NOMO-1 (cell line): ENCODE measurements around the gene G6PC3.

Experiments used
- DNase-seq, 2 experiments: peaks; one replicate each; lab custom pipeline; 2025; ENCODE audit not compliant: unreplicated experiment in 2 of 2; lab: John Stamatoyannopoulos, UW

Gene G6PC3

GRCh38 chr17:44059101-44059892, 11.2 kb upstream of the G6PC3 start:
- no peak for DNase-seq

GRCh38 chr17:44061446-44061845, 9.1 kb upstream of the G6PC3 start:
- no peak for DNase-seq

GRCh38 chr17:44062871-44063270, 7.7 kb upstream of the G6PC3 start:
- no peak for DNase-seq

GRCh38 chr17:44063704-44064639, 6.6 kb upstream of the G6PC3 start:
- DNase-seq: no peak

- DNase-seq: peak in 1 of 2 experiments; percentile 18
Measured at GRCh38 chr17:44065668-44066203, 4.8 kb upstream of the G6PC3 start.

GRCh38 chr17:44066204-44066930, 4.2 kb upstream of the G6PC3 start, which contains the start of gene LSM12:
TSS of gene LSM12 (minus strand) at chr17:44066671. CDS start at chr17:44066587, 84 bp downstream.
- peak; percentile 87 to 89 for DNase-seq

- peak in 1 of 2 experiments; percentile 47 for DNase-seq
Measured at GRCh38 chr17:44067545-44067940, 3.0 kb upstream of the G6PC3 start.

- DNase-seq: peak in 1 of 2 experiments; percentile 1
Measured at GRCh38 chr17:44069974-44070454, 521 bp upstream of the G6PC3 start.

- DNase-seq: no peak
Measured at GRCh38 chr17:44071198-44071520, 624 bp downstream of the G6PC3 start.

- DNase-seq: peak in 1 of 2 experiments; percentile 4
Measured at GRCh38 chr17:44071772-44072171, 1.2 kb downstream of the G6PC3 start.

GRCh38 chr17:44074231-44074910, 3.8 kb downstream of the G6PC3 start:
- no peak for DNase-seq

- no peak for DNase-seq
Measured at GRCh38 chr17:44074911-44075285, 4.4 kb downstream of the G6PC3 start.

- no peak for DNase-seq
Measured at GRCh38 chr17:44075598-44076293, 5.2 kb downstream of the G6PC3 start.

GRCh38 chr17:44076716-44077594, 6.4 kb downstream of the G6PC3 start:
- DNase-seq: no peak

GRCh38 chr17:44077595-44077909, 7.0 kb downstream of the G6PC3 start:
- DNase-seq: peak; percentile 42 to 69

GRCh38 chr17:44078412-44078811, 7.9 kb downstream of the G6PC3 start:
- DNase-seq: no peak

GRCh38 chr17:44079877-44080821, 9.6 kb downstream of the G6PC3 start:
- peak in 1 of 2 experiments; percentile 24 for DNase-seq

- no peak for DNase-seq
Measured at GRCh38 chr17:44081681-44082080, 11.1 kb downstream of the G6PC3 start.
